WTC11 (cell line): ENCODE data around the gene VWA3B. TPM values are rescaled to one million over a fixed set of nuclear protein-coding genes. Genes with fewer than 3 reads are reported as not detected.

ENCODE experiments used
- ATAC-seq: fragments of 200-7000 bp; cut with Tn5 transposase; 2 replicates; pipeline ENCODE4 v1.10.0; 2021; ENCODE audit warnings: mild to moderate bottlenecking, moderate library complexity
- CTCF ChIA-PET: fragments of 300-600 bp; sonication (Branson Sonifier 250); formaldehyde crosslinking; loops from one replicate; lab custom pipeline; 2021; ENCODE audit warnings: antibody characterized with exemption; lab: Charles Lee
- POLR2A ChIA-PET: fragments of 350-600 bp; sonication (Branson Sonifier 250); formaldehyde crosslinking; loops from one replicate; lab custom pipeline; 2021; ENCODE audit warnings: antibody characterized with exemption; lab: Charles Lee
- DNase-seq: peaks from one replicate; pipeline ENCODE4 v3.0.0; 2021; ENCODE audit warnings: low spot score
- H3K27ac Mint-ChIP-seq: 2 replicates; pipeline ENCODE4 v1.8.0; 2021; ENCODE audit warnings: mixed read lengths
- H3K27me3 Mint-ChIP-seq: 2 replicates; pipeline ENCODE4 v1.8.0; 2021; ENCODE audit warnings: low read depth, mild to moderate bottlenecking, moderate library complexity, mixed read lengths
- H3K36me3 Mint-ChIP-seq: 2 replicates; pipeline ENCODE4 v1.8.0; 2021; ENCODE audit warnings: mixed read lengths
- H3K4me1 Mint-ChIP-seq: 2 replicates; pipeline ENCODE4 v1.8.0; 2022; ENCODE audit warnings: mixed read lengths
- H3K4me3 Mint-ChIP-seq: 2 replicates; pipeline ENCODE4 v1.8.0; 2021; ENCODE audit warnings: mild to moderate bottlenecking, moderate library complexity, mixed read lengths
- H3K9me3 Mint-ChIP-seq: 2 replicates; pipeline ENCODE4 v1.8.0; 2021; ENCODE audit warnings: mixed read lengths
- CBFB ChIP-seq: sonication (generic); formaldehyde crosslinking; IDR thresholded peaks from 2 replicates; pipeline ENCODE4 v1.8.1; 2022; ENCODE audit warnings: mild to moderate bottlenecking, low read depth, missing genetic modification reagents
- ETV6 ChIP-seq: sonication (generic); formaldehyde crosslinking; IDR thresholded peaks from 2 replicates; pipeline ENCODE4 v1.8.1; 2022; ENCODE audit warnings: mild to moderate bottlenecking, missing genetic modification reagents
- FOXK1 ChIP-seq: sonication (generic); formaldehyde crosslinking; IDR thresholded peaks from 2 replicates; pipeline ENCODE4 v1.8.0; 2022; ENCODE audit warnings: mild to moderate bottlenecking, moderate library complexity, missing genetic modification reagents
- FOXP1 ChIP-seq: sonication (generic); formaldehyde crosslinking; IDR thresholded peaks from 2 replicates; pipeline ENCODE4 v1.8.0; 2022; ENCODE audit warnings: missing genetic modification reagents, mild to moderate bottlenecking, moderate library complexity, borderline replicate concordance
- GABPB1 ChIP-seq: sonication (generic); formaldehyde crosslinking; IDR thresholded peaks from 2 replicates; pipeline ENCODE4 v1.8.1; 2023; ENCODE audit warnings: mild to moderate bottlenecking, missing genetic modification reagents
- GRHL2 ChIP-seq: fragments of 250-450 bp; sonication (Bioruptor Pico); IDR thresholded peaks from 2 replicates; pipeline ENCODE4 v1.8.0; 2022; ENCODE audit warnings: mild to moderate bottlenecking, moderate library complexity; ENCODE audit not compliant: insufficient replicate concordance, severe bottlenecking
- GTF2I ChIP-seq: fragments of 250-450 bp; sonication (Bioruptor Pico); conservative IDR thresholded peaks from 2 replicates; pipeline ENCODE4 v1.4.0; 2021; ENCODE audit warnings: mild to moderate bottlenecking
- HMGA2 ChIP-seq: fragments of 250-450 bp; sonication (Bioruptor Pico); IDR thresholded peaks from 2 replicates; pipeline ENCODE4 v1.4.0; 2021; ENCODE audit warnings: mild to moderate bottlenecking, moderate library complexity
- NFE2L1 ChIP-seq: sonication (generic); formaldehyde crosslinking; IDR thresholded peaks from 2 replicates; pipeline ENCODE4 v1.8.1; 2023; ENCODE audit warnings: missing genetic modification reagents
- RORB ChIP-seq: fragments of 250-450 bp; sonication (Bioruptor Pico); IDR thresholded peaks from 2 replicates; pipeline ENCODE4 v1.9.0; 2021; ENCODE audit warnings: mild to moderate bottlenecking
- SOX15 ChIP-seq: fragments of 250-450 bp; sonication (Bioruptor Pico); IDR thresholded peaks from 2 replicates; pipeline ENCODE4 v1.9.0; 2021; ENCODE audit warnings: mild to moderate bottlenecking
- ZNF121 ChIP-seq: sonication (generic); formaldehyde crosslinking; IDR thresholded peaks from 2 replicates; pipeline ENCODE4 v1.8.0; 2023; ENCODE audit warnings: missing genetic modification reagents
- total RNA-seq: library from RNA; stranded (reverse); gene quantifications from 3 replicates; pipeline ENCODE4 v1.2.3, GENCODE V29; 2021
- TF ChIP-seq, protein P1 (sequence below): sonication (generic); formaldehyde crosslinking; IDR thresholded peaks from 2 replicates; pipeline ENCODE4 v1.8.1; 2022; ENCODE audit warnings: missing genetic modification reagents, borderline replicate concordance
- TF ChIP-seq, protein P2 (sequence below): sonication (generic); formaldehyde crosslinking; IDR thresholded peaks from 2 replicates; pipeline ENCODE4 v1.8.1; 2023; ENCODE audit warnings: mild to moderate bottlenecking, moderate library complexity, missing genetic modification reagents
- TF ChIP-seq, protein P3 (sequence below): fragments of 250-450 bp; sonication (Bioruptor Pico); IDR thresholded peaks from 2 replicates; pipeline ENCODE4 v1.9.0; 2021; ENCODE audit warnings: mild to moderate bottlenecking
- TF ChIP-seq, protein P4 (sequence below): fragments of 250-450 bp; sonication (Bioruptor Pico); conservative IDR thresholded peaks from 2 replicates; pipeline ENCODE4 v1.9.0; 2021; ENCODE audit warnings: mild to moderate bottlenecking
- TF ChIP-seq, protein P5 (sequence below): sonication (generic); formaldehyde crosslinking; IDR thresholded peaks from 2 replicates; pipeline ENCODE4 v1.8.1; 2022; ENCODE audit warnings: mild to moderate bottlenecking, moderate library complexity, missing genetic modification reagents

VWA3B gene
- total RNA-seq, 1 experiment from 2014 or later, result not detected

DNA sequence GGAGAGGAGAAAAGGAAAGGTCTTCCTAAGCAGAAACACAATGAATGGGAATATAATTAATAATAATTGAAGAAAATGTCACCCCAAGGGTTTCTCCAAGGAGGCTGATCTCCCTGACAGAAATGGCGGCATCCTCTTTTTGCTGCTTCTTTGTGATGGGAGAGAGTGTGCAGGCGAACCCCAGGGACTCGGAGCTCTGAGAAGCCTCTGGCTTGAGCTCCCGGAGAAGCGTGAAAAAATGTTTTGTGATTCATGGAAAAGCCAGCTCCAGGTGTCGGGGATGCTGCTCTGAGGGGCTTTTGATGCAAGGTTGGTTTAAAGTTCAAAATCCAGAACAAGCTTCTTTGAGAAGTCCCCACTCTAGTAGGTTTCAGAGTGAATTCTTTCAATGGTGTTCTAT is 91.0 kb downstream of the VWA3B start (continued):
- TF ChIP-seq, protein P1, sequence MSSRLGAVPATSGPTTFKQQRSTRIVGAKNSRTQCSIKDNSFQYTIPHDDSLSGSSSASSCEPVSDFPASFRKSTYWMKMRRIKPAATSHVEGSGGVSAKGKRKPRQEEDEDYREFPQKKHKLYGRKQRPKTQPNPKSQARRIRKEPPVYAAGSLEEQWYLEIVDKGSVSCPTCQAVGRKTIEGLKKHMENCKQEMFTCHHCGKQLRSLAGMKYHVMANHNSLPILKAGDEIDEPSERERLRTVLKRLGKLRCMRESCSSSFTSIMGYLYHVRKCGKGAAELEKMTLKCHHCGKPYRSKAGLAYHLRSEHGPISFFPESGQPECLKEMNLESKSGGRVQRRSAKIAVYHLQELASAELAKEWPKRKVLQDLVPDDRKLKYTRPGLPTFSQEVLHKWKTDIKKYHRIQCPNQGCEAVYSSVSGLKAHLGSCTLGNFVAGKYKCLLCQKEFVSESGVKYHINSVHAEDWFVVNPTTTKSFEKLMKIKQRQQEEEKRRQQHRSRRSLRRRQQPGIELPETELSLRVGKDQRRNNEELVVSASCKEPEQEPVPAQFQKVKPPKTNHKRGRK (CRISPR knock-in tag), result no peak
- TF ChIP-seq CBFB (CRISPR knock-in tag) (no peak), RORB (CRISPR knock-in tag) (no peak), FOXK1 (no peak), ZNF121 (no peak), ETV6 (no peak), NFE2L1 (CRISPR knock-in tag) (no peak), GRHL2 (CRISPR knock-in tag) (no peak), FOXP1 (CRISPR knock-in tag) (no peak)
- TF ChIP-seq, protein P2, sequence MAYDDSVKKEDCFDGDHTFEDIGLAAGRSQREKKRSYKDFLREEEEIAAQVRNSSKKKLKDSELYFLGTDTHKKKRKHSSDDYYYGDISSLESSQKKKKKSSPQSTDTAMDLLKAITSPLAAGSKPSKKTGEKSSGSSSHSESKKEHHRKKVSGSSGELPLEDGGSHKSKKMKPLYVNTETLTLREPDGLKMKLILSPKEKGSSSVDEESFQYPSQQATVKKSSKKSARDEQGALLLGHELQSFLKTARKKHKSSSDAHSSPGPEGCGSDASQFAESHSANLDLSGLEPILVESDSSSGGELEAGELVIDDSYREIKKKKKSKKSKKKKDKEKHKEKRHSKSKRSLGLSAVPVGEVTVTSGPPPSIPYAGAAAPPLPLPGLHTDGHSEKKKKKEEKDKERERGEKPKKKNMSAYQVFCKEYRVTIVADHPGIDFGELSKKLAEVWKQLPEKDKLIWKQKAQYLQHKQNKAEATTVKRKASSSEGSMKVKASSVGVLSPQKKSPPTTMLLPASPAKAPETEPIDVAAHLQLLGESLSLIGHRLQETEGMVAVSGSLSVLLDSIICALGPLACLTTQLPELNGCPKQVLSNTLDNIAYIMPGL (CRISPR knock-in tag), result no peak

DNA sequence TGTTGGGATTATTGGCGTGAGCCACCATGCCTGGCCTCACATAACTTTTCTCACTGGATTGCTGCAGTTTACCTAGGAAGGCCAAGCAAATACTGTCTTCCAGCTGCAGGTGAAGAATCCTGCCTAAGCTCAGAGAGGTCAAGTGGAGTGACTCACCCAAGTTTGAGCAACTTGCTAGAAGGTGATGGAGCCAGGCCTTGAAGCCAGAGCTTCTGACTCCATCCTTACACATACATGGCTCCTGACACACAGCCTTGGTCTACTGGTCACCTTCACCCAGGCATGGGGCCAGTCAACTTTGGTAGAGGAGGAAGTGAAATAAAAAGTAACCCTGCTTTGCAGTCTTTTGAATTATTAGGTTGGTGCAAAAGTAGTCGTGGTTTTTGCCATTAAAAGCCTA is 93.5 kb downstream of the VWA3B start:
- ATAC-seq (no peak), DNase-seq (no peak)
- peaks cover 23% of the 10 kb centered on the region for H3K4me1 Mint-ChIP-seq
- no peak overlapping the region for H3K27ac Mint-ChIP-seq
- TF ChIP-seq GABPB1 (CRISPR knock-in tag) (no peak), GRHL2 (CRISPR knock-in tag) (no peak), SOX15 (CRISPR knock-in tag) (no peak), HMGA2 (CRISPR knock-in tag) (no peak), GTF2I (CRISPR knock-in tag) (no peak), NFE2L1 (CRISPR knock-in tag) (no peak)
- TF ChIP-seq, protein P3, sequence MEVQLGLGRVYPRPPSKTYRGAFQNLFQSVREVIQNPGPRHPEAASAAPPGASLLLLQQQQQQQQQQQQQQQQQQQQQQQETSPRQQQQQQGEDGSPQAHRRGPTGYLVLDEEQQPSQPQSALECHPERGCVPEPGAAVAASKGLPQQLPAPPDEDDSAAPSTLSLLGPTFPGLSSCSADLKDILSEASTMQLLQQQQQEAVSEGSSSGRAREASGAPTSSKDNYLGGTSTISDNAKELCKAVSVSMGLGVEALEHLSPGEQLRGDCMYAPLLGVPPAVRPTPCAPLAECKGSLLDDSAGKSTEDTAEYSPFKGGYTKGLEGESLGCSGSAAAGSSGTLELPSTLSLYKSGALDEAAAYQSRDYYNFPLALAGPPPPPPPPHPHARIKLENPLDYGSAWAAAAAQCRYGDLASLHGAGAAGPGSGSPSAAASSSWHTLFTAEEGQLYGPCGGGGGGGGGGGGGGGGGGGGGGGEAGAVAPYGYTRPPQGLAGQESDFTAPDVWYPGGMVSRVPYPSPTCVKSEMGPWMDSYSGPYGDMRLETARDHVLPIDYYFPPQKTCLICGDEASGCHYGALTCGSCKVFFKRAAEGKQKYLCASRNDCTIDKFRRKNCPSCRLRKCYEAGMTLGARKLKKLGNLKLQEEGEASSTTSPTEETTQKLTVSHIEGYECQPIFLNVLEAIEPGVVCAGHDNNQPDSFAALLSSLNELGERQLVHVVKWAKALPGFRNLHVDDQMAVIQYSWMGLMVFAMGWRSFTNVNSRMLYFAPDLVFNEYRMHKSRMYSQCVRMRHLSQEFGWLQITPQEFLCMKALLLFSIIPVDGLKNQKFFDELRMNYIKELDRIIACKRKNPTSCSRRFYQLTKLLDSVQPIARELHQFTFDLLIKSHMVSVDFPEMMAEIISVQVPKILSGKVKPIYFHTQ (CRISPR knock-in tag), result no peak
- TF ChIP-seq, protein P4, sequence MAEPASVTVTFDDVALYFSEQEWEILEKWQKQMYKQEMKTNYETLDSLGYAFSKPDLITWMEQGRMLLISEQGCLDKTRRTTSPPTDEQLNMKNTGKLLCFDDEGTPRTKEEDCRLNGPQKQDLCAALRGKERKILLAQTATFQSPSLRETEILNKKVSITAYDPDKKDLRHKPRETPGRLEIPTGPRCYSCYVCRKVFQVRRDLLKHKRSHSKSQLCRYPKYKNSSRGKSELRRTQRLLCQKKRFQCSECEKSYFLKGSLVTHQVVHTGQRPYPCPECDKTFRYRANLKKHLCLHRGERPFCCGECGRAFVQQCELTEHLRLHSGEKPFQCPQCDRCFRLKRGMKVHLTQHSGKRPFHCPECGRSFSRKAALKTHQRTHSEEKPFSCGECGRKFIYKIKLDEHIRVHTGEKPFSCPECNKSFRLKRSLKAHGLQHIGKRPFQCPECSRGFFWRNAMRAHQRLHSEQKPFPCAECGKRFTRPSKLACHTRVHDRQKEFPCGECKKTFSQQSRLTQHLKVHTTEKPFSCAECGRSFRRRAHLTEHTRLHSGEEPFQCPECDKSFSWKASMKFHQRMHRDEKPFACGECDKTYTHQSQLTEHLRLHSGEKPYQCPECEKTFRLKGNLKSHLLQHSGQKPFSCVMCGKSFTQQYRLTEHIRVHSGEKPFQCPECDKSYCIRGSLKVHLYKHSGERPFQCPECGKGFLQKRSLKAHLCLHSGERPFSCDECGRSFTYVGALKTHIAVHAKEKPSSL (CRISPR knock-in tag), result no peak
- TF ChIP-seq, protein P5, sequence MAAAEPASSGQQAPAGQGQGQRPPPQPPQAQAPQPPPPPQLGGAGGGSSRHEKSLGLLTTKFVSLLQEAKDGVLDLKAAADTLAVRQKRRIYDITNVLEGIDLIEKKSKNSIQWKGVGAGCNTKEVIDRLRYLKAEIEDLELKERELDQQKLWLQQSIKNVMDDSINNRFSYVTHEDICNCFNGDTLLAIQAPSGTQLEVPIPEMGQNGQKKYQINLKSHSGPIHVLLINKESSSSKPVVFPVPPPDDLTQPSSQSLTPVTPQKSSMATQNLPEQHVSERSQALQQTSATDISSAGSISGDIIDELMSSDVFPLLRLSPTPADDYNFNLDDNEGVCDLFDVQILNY (CRISPR knock-in tag), result no peak
- H3K4me3 Mint-ChIP-seq, result no peak overlapping the region
- peaks cover 3% of the 10 kb centered on the region; the same call in 1 of the 2 replicates for H3K27me3 Mint-ChIP-seq
- POLR2A ChIA-PET, result interaction anchor here (0.6 kb wide), 1 partner anchor 153 kb away, joined by 4 read pairs; no protein-coding TSS in a partner anchor
- H3K9me3 Mint-ChIP-seq, result no peaks in the 10 kb centered on the region
- H3K36me3 Mint-ChIP-seq, result no peaks in the 10 kb centered on the region
- CTCF ChIA-PET, result no interaction called here
